HG02623 (cell line): ENCODE results near the gene MED26.

Experiments
- ATAC-seq: cut with Tn5 transposase; IDR thresholded peaks from one replicate; pipeline ENCODE4 v1.9.1; 2021; ENCODE audit warnings: moderate library complexity; ENCODE audit not compliant: unreplicated experiment

Gene MED26

GRCh38 chr19:16542045-16542909, 85.7 kb downstream of the MED26 start, which contains the start of gene CHERP:
Gene CHERP (minus strand): TSS chr19:16542437. CDS start chr19:16542378, 59 bp downstream.
- ATAC-seq, result peak; percentile 76

- no peak for ATAC-seq
Observed at GRCh38 chr19:16541526-16542044, 86.4 kb downstream of the MED26 start.

- no peak for ATAC-seq
Observed at GRCh38 chr19:16540948-16541347, 87.1 kb downstream of the MED26 start.

GRCh38 chr19:16537111-16537510, 90.9 kb downstream of the MED26 start:
- ATAC-seq, result no peak

- ATAC-seq, result no peak
Observed at GRCh38 chr19:16536130-16536529, 91.9 kb downstream of the MED26 start.

GRCh38 chr19:16535381-16535780, 92.6 kb downstream of the MED26 start:
- ATAC-seq, result no peak

GRCh38 chr19:16532440-16533234, 95.4 kb downstream of the MED26 start:
- ATAC-seq, result no peak

- no peak for ATAC-seq
Observed at GRCh38 chr19:16531380-16531669, 96.7 kb downstream of the MED26 start.

- no peak for ATAC-seq
Observed at GRCh38 chr19:16530540-16531379, 97.2 kb downstream of the MED26 start.

- no peak for ATAC-seq
Observed at GRCh38 chr19:16529466-16530144, 98.4 kb downstream of the MED26 start.

GRCh38 chr19:16527971-16528521, 100.0 kb downstream of the MED26 start:
- no peak for ATAC-seq

- no peak for ATAC-seq
Observed at GRCh38 chr19:16527334-16527935, 100.6 kb downstream of the MED26 start.

GRCh38 chr19:16525751-16526481, 102.1 kb downstream of the MED26 start:
- no peak for ATAC-seq

GRCh38 chr19:16524991-16525734, 102.8 kb downstream of the MED26 start:
- ATAC-seq, result no peak
